Stomach (tissue), 4 donors: ENCODE data around the gene ETNK2.

Source experiments
- CTCF ChIP-seq, 7 experiments: fragments of 450-650 bp in 4 of 7; fragments of 200-600 bp in 3 of 7; sonication (generic) in 3 of 7; IDR thresholded peaks; one replicate each; pipeline ENCODE4 v1.5.1; 2016 to 2019; ENCODE audit warnings: antibody characterized with exemption in 7 of 7, control low read depth in 2 of 7, mild to moderate bottlenecking in 1 of 7
- EP300 ChIP-seq: sonication (generic); formaldehyde crosslinking; IDR thresholded peaks from one replicate; pipeline ENCODE4 v1.6.1; 2017; ENCODE audit warnings: antibody characterized with exemption
- POLR2A ChIP-seq, 4 donors: fragments of 450-650 bp; IDR thresholded peaks; one replicate each; pipeline ENCODE4 v1.6.1; 2016; ENCODE audit warnings: antibody characterized with exemption in 4 of 4, control low read depth in 2 of 4, mild to moderate bottlenecking in 1 of 4, moderate library complexity in 1 of 4
- POLR2AphosphoS5 ChIP-seq, 3 donors: sonication (generic); formaldehyde crosslinking; IDR thresholded peaks; one replicate each; pipeline ENCODE4 v1.6.1; 2016; ENCODE audit warnings: antibody characterized with exemption in 3 of 3

- TF ChIP-seq POLR2AphosphoS5 (IDR thresholded peaks at IDR 0.05) (no peak), CTCF (IDR thresholded peaks at IDR 0.05) (no peak), POLR2A (IDR thresholded peaks at IDR 0.05) (no peak), EP300 (no peak)
These were observed 68.4 kb downstream of the ETNK2 start for GRCh38 chr1:204083491-204083890.
